ENCODE measurements around the gene UTS2. TPM values are rescaled to one million over a fixed set of nuclear protein-coding genes. Genes with fewer than 3 reads are reported as not detected.

Gene UTS2
- total RNA-seq, 2 experiments from 2014 or later, result not detected

DNA sequence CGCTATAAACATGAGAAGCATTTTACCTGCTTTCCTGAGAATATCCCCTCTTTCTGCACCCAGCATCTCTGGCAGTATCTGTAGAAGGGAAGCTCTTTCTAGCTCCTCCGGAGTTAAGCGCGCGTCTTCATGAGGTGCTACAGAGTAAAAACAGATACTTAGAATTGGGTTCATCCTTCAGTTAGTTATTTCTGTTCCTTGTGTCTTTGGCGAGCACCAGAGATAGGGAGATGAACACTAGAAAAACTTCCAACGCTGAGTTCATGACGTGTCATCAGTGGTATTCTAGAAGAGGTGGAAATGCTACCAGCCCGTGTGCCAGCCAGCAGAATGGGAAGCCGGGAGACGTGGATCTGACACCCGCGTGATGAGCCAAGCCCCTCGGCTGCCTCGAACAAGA lies 2.1 kb downstream of the UTS2 start:
- peaks cover 18% of the 10 kb centered on the region for H3K27me3 Mint-ChIP-seq

DNA sequence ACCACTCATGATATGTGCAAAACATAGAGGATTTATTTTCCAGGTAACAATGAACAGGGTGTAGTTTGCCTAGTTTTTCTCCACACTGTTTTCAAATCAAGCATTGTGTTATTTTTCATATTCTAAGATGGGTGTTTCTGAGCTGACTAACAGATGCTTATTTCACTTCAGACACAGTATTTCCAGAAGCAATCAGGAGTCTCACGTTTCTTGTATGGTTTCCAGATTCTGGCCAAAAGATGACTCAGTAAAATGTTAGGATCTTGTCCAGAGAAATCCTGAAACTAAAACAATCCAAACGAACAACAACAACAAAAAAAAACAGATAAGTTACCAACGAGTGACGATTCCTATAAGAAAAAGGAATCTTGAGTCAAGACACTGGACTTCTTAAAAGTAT lies 5.3 kb downstream of the UTS2 start:
- Histone ChIP-seq H3K36me3 (ENCODE audit: insufficient read depth, low read length) (no peaks in the 10 kb centered on the region), H3K4me3 (ENCODE audit: low read length) (no peak overlapping the region), H3K4me1 (ENCODE audit: insufficient read depth, low read length) (no peaks in the 10 kb centered on the region), H3K27ac (ENCODE audit: low read depth in 1 of 2, low read length in 2 of 2) (no peak overlapping the region), H3K27me3 (ENCODE audit: control insufficient read depth in 1 of 2, insufficient read depth in 2 of 2, low read length in 2 of 2) (no peaks in the 10 kb centered on the region), H3K9me3 (ENCODE audit: control insufficient read depth in 1 of 2, insufficient read depth in 1 of 2, low read length in 2 of 2) (no peaks in the 10 kb centered on the region)
- TF ChIP-seq, protein P1, sequence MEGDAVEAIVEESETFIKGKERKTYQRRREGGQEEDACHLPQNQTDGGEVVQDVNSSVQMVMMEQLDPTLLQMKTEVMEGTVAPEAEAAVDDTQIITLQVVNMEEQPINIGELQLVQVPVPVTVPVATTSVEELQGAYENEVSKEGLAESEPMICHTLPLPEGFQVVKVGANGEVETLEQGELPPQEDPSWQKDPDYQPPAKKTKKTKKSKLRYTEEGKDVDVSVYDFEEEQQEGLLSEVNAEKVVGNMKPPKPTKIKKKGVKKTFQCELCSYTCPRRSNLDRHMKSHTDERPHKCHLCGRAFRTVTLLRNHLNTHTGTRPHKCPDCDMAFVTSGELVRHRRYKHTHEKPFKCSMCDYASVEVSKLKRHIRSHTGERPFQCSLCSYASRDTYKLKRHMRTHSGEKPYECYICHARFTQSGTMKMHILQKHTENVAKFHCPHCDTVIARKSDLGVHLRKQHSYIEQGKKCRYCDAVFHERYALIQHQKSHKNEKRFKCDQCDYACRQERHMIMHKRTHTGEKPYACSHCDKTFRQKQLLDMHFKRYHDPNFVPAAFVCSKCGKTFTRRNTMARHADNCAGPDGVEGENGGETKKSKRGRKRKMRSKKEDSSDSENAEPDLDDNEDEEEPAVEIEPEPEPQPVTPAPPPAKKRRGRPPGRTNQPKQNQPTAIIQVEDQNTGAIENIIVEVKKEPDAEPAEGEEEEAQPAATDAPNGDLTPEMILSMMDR (IDR thresholded peaks at IDR 0.05), result no peak
- Mint-ChIP-seq H3K4me3 (no peak overlapping the region), H3K27ac (no peak overlapping the region), H3K27me3 (peaks cover 8% of the 10 kb centered on the region), H3K9me3 (no peaks in the 10 kb centered on the region), H3K4me1 (ENCODE audit: low read depth) (no peaks in the 10 kb centered on the region), H3K36me3 (ENCODE audit: low read depth) (peaks cover 17% of the 10 kb centered on the region)
- ATAC-seq (ENCODE audit: poor library complexity) (no peak), DNase-seq (no peak)
- ChIA-PET CTCF (no interaction called here), POLR2A (no interaction called here)
- intact Hi-C loops (cut with DNase I, micrococcal nuclease), result no loop called here

More for the DNA sequence above, 2.1 kb downstream of the UTS2 start:
- H3K4me3 Mint-ChIP-seq, result no peak overlapping the region
- TF ChIP-seq, protein P1 (IDR thresholded peaks at IDR 0.05), result no peak
- Histone ChIP-seq H3K4me3 (ENCODE audit: low read length) (no peak overlapping the region), H3K4me1 (ENCODE audit: insufficient read depth, low read length) (no peaks in the 10 kb centered on the region), H3K27ac (ENCODE audit: low read depth in 1 of 2, low read length in 2 of 2) (no peak overlapping the region), H3K27me3 (ENCODE audit: control insufficient read depth in 1 of 2, insufficient read depth in 2 of 2, low read length in 2 of 2) (no peaks in the 10 kb centered on the region), H3K36me3 (ENCODE audit: insufficient read depth, low read length) (no peaks in the 10 kb centered on the region), H3K9me3 (ENCODE audit: control insufficient read depth in 1 of 2, insufficient read depth in 1 of 2, low read length in 2 of 2) (no peaks in the 10 kb centered on the region)
- no peak overlapping the region for H3K27ac Mint-ChIP-seq
- DNase-seq (no peak), ATAC-seq (ENCODE audit: poor library complexity) (no peak)
- H3K4me1 Mint-ChIP-seq (ENCODE audit: low read depth), result no peaks in the 10 kb centered on the region
- intact Hi-C loops (cut with DNase I, micrococcal nuclease), result no loop called here
- CTCF ChIA-PET, result interaction anchor here (0.9 kb wide), 1 partner anchor 22 kb away, joined by 3 read pairs; no protein-coding TSS in a partner anchor
- H3K36me3 Mint-ChIP-seq (ENCODE audit: low read depth), result no peaks in the 10 kb centered on the region
- H3K9me3 Mint-ChIP-seq, result no peaks in the 10 kb centered on the region
- POLR2A ChIA-PET, result no interaction called here

DNA sequence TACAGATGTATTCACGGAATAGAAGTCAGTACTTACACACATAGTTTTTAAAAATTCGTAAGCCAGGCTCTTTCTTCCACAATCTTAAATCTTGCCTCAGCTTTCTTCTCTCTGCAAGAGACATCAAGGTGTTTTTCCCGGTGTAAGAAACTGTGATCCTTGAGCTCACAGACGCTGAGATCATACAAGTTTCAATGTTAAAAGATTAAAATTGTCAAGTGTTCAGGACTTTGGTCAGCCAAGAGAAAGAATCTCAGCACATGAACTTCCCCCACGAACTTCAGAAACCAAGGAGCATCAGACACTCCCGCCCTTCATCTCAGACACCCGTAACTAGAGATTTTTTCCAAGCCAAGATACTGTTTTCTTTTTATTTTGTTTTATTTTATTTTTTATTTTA lies 6.2 kb downstream of the UTS2 start:
- H3K27me3 Mint-ChIP-seq, result peaks cover 7% of the 10 kb centered on the region
- CTCF ChIA-PET, result no interaction called here
- no peak overlapping the region for H3K4me3 ChIP-seq (ENCODE audit: low read length)
- no peak overlapping the region for H3K4me3 Mint-ChIP-seq
- H3K4me1 Mint-ChIP-seq (ENCODE audit: low read depth), result no peaks in the 10 kb centered on the region
- POLR2A ChIA-PET, result no interaction called here
- intact Hi-C loops (cut with DNase I, micrococcal nuclease), result no loop called here
- no peaks in the 10 kb centered on the region for H3K4me1 ChIP-seq (ENCODE audit: insufficient read depth, low read length)
- ATAC-seq (ENCODE audit: poor library complexity), result no peak
- TF ChIP-seq, protein P1 (IDR thresholded peaks at IDR 0.05), result no peak
- DNase-seq, result no peak
- H3K9me3 ChIP-seq (ENCODE audit: control insufficient read depth in 1 of 2, insufficient read depth in 1 of 2, low read length in 2 of 2), result no peaks in the 10 kb centered on the region
- H3K36me3 ChIP-seq (ENCODE audit: insufficient read depth, low read length), result no peaks in the 10 kb centered on the region
- H3K27ac ChIP-seq (ENCODE audit: low read depth in 1 of 2, low read length in 2 of 2), result no peak overlapping the region
- no peaks in the 10 kb centered on the region for H3K27me3 ChIP-seq (ENCODE audit: control insufficient read depth in 1 of 2, insufficient read depth in 2 of 2, low read length in 2 of 2)
- H3K27ac Mint-ChIP-seq, result no peak overlapping the region
- H3K9me3 Mint-ChIP-seq, result no peaks in the 10 kb centered on the region
- peaks cover 24% of the 10 kb centered on the region for H3K36me3 Mint-ChIP-seq (ENCODE audit: low read depth)
